Colonic mucosa (tissue), 4 donors: Measurements from ENCODE around the gene GPR137. TPM values are rescaled to one million over a fixed set of nuclear protein-coding genes. Genes with fewer than 3 reads are reported as not detected.

Experiments used
- DNase-seq: peaks from one replicate; pipeline ENCODE4 v3.0.0-alpha.2; 2020
- H3K27ac ChIP-seq: fragments of 200-600 bp; one replicate; pipeline ENCODE4 v1.8.0; 2021
- H3K27me3 ChIP-seq: fragments of 200-600 bp; one replicate; pipeline ENCODE4 v1.8.0; 2021
- H3K36me3 ChIP-seq: fragments of 200-600 bp; one replicate; pipeline ENCODE4 v1.8.0; 2021
- H3K4me1 ChIP-seq: fragments of 200-600 bp; one replicate; pipeline ENCODE4 v1.8.0; 2021; ENCODE audit warnings: mild to moderate bottlenecking
- H3K4me3 ChIP-seq: fragments of 200-600 bp; one replicate; pipeline ENCODE4 v1.8.0; 2021
- H3K9ac ChIP-seq, 2 donors: one replicate each; pipeline ENCODE4 v1.7.0; 2013; ENCODE audit warnings: control low read depth in 2 of 2, low read depth in 2 of 2, low read length in 2 of 2
- H3K9me3 ChIP-seq: fragments of 200-600 bp; one replicate; pipeline ENCODE4 v1.8.0; 2021
- CTCF ChIP-seq: fragments of 200-600 bp; IDR thresholded peaks from one replicate; pipeline ENCODE4 v1.8.0; 2022; ENCODE audit warnings: antibody characterized with exemption, mild to moderate bottlenecking
- intact Hi-C: fragments of 100-400 bp; cut with DNase I; formaldehyde crosslinking; loops from one replicate; pipeline ENCODE4 v1.14.1; 2022
- total RNA-seq, 2 donors: library from RNA; stranded (reverse); fragmentation: NEBNext Ultra II Directional in 1 of 2; extraction: Animal tissue kit (Norgen Biotek cat#: 25700) in 1 of 2; gene quantifications; one replicate each; pipeline ENCODE4 v1.2.1, GENCODE V29; 2021
- donor health status: healthy.
- donor health status: DM: no; HTN: no; CAD: no.
- donor health status: DM: no; HTN: no; CAD: no.

GPR137 gene
- total RNA-seq, 2 donors from 2014 or later: 36.0 to 58.8 TPM

GRCh38 chr11:64263947-64264317 is 21.7 kb upstream of the GPR137 start:
- Histone ChIP-seq H3K27ac (no peak overlapping the region), H3K4me1 (peaks cover 15% of the 10 kb centered on the region), H3K36me3 (peaks cover 27% of the 10 kb centered on the region), H3K4me3 (no peak overlapping the region), H3K9ac (no peak overlapping the region), H3K27me3 (no peaks in the 10 kb centered on the region), H3K9me3 (no peaks in the 10 kb centered on the region)
- DNase-seq: no peak
- intact Hi-C loops: no loop called here
- no peak for TF ChIP-seq CTCF

DNA sequence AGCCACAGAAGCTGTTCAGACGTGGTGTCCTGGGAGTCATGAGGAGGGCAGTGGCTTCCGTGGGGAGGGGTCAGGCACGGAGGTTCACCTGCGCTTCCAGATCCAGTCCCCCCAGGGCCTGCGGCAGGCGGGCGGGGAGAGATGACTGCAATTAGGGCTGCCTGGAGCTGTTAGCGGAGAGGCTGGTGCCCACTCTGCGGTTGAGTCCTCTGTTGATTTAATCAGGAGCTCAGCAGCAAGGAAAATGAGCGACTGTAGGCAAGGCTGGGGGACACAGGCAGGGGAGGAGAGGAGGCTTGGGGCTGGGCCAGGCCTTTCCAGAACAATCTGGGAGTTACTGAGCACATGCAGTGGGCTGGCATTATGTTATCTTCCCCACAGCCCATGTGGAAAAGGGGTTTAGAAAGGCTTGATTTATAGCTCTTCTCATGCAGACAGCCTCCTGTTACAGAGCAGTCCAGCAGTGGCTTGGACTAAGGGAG is 21.2 kb upstream of the GPR137 start:
- no peak for TF ChIP-seq CTCF
- Histone ChIP-seq H3K4me3 (no peak overlapping the region), H3K36me3 (peaks cover 22% of the 10 kb centered on the region), H3K9me3 (no peaks in the 10 kb centered on the region), H3K9ac (no peak overlapping the region), H3K4me1 (peaks cover 16% of the 10 kb centered on the region), H3K27me3 (no peaks in the 10 kb centered on the region), H3K27ac (no peak overlapping the region)
- intact Hi-C loops: no loop called here
- no peak for DNase-seq

DNA sequence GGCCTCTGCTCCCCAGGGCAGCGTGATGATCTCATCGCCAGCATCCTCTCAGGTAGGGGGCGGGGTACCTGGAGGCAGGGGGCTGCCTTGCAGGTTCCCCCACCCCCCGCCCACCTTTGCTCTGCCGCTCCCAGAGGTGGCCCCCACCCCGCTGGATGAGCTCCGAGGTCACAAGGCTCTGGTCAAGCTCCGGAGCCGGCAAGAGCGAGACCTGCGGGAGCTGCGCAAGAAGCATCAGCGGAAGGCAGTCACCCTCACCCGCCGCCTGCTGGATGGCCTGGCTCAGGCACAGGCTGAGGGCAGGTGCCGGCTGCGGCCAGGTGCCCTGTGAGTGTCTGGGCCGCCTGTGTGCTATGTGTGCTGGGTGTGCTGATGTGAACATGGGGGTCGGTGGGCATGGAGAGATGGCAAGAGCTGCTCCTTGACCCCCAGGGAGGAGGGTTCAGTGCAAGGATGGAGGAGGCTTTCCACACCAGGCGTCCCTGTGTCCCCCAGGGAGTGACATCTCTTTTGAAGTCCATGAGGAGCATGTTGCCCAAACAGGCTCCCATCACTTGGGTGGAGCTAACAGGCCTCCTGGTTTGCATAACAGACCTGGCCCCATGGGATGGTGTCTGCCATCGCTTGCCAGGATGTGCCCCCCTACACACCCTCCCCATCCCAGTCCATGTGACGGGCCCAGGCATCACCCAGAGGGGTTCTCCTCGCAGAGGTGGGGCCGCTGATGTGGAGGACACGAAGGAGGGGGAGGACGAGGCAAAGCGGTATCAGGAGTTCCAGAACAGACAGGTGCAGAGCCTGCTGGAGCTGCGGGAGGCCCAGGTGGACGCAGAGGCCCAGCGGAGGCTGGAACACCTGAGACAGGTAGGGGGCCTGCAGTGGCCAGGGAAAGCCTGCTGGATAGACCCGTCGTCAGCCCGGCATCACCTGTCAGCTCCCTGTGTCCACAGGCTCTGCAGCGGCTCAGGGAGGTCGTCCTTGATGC is 20.2 kb upstream of the GPR137 start:
- Histone ChIP-seq H3K9ac (peak overlapping the region in 1 of 2 donors; percentile 29), H3K27me3 (no peaks in the 10 kb centered on the region), H3K36me3 (peaks cover 22% of the 10 kb centered on the region), H3K27ac (no peak overlapping the region), H3K4me3 (no peak overlapping the region), H3K4me1 (peaks cover 16% of the 10 kb centered on the region), H3K9me3 (no peaks in the 10 kb centered on the region)
- no peak for DNase-seq
- TF ChIP-seq CTCF: no peak
- intact Hi-C loops: no loop called here

- no peak for DNase-seq
- Histone ChIP-seq H3K27ac (no peak overlapping the region), H3K36me3 (peaks cover 22% of the 10 kb centered on the region), H3K4me1 (peaks cover 16% of the 10 kb centered on the region), H3K4me3 (no peak overlapping the region), H3K27me3 (no peaks in the 10 kb centered on the region), H3K9ac (peak overlapping the region in 1 of 2 donors; percentile 29), H3K9me3 (no peaks in the 10 kb centered on the region)
- intact Hi-C loops: no loop called here
- TF ChIP-seq CTCF: no peak
These were observed 19.3 kb upstream of the GPR137 start for GRCh38 chr11:64266339-64266738.

DNA sequence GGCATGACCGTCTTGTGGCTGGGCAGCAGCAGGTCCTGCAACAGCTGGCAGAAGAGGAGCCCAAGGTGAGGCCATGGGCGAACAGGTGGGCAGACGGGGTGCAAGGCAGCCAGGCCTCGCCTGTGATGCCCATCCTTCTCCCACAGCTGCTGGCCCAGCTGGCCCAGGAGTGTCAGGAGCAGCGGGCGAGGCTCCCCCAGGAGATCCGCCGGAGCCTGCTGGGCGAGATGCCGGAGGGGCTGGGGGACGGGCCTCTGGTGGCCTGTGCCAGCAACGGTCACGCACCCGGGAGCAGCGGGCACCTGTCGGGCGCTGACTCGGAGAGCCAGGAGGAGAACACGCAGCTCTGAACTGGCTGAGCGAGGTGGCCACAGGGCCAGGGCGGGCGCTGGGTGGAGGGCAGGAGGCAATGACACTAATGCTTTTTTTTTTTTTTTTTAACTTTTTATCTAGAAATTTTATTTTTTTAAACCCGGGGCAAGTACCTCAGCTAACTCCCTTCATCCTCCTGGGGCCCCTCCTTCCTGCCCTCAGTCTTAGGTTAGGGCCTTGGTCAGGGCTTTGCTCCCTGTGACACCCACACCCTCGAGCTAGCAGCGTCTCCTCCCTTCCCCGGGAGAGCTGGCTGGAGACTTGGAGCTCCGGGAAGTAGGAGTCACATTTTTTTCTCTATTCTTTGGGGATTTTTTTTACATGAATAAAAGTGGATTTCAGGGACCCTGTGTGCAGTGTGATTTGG is 18.3 kb upstream of the GPR137 start:
- peak; percentile 60 for DNase-seq
- Histone ChIP-seq H3K27ac (peak overlapping the region; percentile 98), H3K36me3 (peaks cover 22% of the 10 kb centered on the region), H3K9ac (peak overlapping the region in 1 of 2 donors; percentile 94), H3K4me1 (peaks cover 21% of the 10 kb centered on the region), H3K27me3 (no peaks in the 10 kb centered on the region), H3K4me3 (no peak overlapping the region), H3K9me3 (no peaks in the 10 kb centered on the region)
- TF ChIP-seq CTCF: no peak
- intact Hi-C loops: no loop called here
